Fibroblast of skin of abdomen (primary cell): ENCODE measurements around the gene RABGGTB.
"Not testable (repeated sequence)": the region's sequence is repeated elsewhere in the genome, so short reads cannot be mapped to it uniquely, and the experiment has no call there.

ENCODE experiments used
- DNase-seq: peaks from one replicate; pipeline ENCODE4 v3.0.0-alpha.2; 2013

RABGGTB gene

GRCh38 chr1:75796376-75797272 is 10.6 kb downstream of the RABGGTB start, which contains the start of gene MSH4:
TSS of gene MSH4 (plus strand) at chr1:75796882. CDS start at chr1:75796986, 104 bp downstream.
- no peak for DNase-seq

GRCh38 chr1:75797273-75797588 is 11.2 kb downstream of the RABGGTB start:
- no peak for DNase-seq

DNA sequence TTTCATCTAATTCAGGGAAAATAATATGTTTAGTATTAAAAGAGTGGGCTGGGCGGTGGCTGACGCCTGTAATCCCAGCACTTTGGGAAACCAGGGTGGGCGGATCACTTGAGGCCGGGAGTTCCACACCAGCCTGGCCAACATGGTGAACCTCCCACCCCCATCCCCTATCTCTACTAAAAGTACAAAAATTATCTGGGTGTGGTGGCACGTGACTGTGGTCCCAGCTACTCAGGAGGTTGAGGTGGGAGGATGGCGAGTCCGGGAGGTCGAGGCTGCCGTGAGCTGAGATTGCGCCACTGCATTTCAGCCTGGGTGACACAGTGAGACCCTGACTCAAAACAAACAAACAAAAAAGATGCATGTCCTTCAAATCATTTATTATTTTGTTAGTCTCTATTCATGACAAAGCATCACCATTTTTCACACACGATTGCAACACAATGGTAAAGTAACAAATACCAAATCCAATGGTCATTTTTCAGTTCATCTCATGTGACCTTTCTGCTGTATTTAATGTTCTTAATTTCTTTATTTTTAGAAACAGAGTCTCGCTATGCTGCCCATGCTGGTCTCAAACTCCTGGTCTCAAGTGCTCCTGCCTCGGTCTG is 11.7 kb downstream of the RABGGTB start:
- no peak for DNase-seq

GRCh38 chr1:75801480-75801879 is 15.4 kb downstream of the RABGGTB start:
- DNase-seq: not testable (repeated sequence)

GRCh38 chr1:75808921-75809320 is 22.9 kb downstream of the RABGGTB start:
- DNase-seq: no peak

DNA sequence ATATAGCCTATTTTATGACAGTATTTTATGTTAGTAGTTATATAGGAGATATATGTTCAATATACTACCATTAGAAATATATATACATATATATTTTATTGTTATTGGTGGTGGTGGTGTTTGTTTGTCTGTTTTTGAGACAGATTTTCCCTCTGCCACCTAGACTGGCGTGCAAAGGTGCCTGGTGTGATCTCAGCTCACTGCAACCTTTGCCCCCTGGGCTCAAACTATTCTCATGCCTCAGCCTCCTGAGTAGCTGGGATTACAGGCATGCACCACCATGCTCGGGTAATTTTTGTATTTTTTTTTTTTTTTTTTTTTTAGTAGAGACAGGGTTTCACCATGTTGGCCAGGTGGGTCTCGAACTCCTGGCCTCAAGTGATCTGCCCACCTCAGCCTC is 24.1 kb downstream of the RABGGTB start:
- DNase-seq: not testable (repeated sequence)

DNA sequence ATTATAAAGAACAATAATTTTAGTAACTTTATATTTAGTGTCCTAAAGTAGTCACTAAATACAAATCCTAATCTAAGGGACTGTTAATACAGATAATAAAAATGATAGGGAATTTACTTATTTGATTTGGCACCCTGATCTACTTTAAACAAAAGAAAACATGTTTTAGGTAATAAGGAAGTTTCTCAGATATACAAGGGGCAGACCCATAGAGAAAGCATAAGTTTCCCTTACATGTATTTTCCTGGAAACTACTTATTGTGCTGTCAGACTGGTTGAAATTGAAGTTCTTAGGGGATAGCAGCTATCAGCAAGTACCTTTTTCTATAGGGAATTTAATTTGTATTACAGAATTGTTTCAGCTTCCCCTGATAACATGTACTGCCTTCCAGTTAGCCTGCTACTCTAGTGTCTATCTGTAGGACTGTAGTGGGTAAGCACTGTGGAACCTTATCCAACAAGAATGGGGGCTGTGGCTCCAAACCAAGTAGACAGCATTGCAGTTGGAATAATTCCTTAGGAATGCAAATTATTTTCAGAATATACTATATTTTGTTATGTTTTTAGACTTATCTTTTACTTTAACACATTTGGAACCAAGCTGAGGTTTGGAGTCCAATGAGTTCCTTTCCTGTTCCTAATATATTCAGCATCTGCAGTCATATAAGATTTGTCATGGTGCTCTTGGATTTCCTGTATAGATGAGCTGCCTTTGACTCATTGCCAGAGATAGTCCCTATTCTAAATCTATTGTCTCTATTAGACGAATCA is 25.3 kb downstream of the RABGGTB start:
- peak; percentile 73 for DNase-seq

DNA sequence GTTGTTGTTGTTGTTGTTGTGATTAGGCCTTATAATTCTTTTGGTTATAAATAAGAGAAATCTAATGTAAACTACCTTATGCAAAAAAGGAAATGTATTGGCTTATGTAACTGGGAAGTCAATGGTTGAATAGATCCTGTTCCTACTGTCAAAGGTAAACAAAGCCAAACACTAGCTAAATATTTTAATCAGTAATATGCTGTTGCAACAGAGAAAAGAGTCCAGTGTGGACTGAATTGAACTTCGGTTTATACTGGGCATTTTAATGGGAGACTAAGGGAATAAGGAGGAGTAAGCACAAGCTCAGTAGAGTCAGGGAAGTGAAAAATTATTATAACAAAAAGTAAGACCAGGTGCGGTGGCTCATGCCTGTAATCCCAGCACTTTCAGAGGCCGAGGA is 26.0 kb downstream of the RABGGTB start:
- no peak for DNase-seq

DNA sequence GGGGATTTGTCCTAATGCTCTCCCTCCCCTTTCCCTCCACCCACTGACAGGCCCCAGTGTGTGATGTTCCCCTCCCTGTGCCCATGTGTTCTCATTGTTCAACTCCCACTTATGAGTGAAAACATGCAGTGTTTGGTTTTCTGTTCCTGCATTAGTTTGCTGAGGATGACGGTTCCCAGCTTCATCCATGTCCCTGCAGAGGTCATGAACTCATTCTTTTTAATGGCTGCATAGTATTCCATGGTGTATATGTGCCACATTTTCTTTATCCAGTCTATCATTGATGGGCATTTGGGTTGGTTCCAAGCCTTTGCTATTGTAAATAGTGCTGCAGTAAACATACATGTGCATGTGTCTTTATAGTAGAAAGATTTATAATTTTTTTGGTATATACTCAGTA is 37.5 kb downstream of the RABGGTB start:
- not testable (repeated sequence) for DNase-seq

DNA sequence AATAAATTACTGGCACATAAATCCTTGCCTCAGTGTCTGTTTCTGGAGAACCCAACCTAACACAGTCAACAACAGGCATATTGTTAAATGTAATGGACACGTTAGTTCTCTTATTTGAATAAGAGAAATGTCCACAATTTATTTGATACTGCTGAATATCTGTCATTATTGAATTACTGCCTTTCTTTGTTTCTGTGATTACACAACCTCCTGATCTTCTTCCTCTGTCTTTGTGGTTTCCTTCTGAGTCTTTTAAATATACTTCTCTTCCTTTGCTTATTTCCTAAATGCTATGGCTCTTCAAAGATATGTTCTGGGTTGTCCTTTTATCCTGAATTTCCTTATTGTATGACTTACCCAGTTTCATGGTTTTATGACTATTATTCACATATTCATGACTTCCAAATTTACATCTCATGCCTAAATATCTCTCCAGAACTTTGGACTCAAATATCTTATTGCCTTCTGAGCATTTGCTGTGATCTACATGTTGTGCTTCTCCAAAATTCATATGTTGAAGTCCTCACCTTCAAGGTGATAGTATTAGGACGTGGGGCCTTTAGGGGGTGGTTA is 50.6 kb downstream of the RABGGTB start:
- no peak for DNase-seq

- no peak for DNase-seq
These were observed 52.0 kb downstream of the RABGGTB start for GRCh38 chr1:75838079-75838478.

GRCh38 chr1:75841421-75841820 is 55.4 kb downstream of the RABGGTB start:
- DNase-seq: no peak
